ENCODE measurements around the gene TMEM116.

TMEM116 gene

DNA sequence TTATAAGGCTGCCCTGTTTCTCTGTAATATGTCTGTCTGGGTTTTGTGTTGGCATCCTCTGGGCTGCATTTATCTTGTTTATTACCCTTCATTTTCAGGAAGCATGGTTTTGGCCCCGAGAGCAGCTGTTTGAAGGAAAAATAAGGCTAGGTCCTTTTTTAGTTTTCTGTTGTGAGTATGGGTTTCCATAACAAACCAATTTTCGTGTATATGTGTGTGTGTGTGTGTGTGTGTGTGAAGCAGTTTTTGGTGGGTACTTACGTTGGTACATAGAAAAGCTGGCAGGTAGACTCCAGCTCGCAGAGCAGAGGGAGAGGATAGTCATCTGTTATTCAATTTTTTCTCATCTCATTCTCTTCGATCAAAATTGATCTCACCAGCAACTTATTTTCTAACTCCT lies 118.4 kb downstream of the TMEM116 start:
- DNase-seq (ENCODE audit: low read depth, low spot score) = no peak

DNA sequence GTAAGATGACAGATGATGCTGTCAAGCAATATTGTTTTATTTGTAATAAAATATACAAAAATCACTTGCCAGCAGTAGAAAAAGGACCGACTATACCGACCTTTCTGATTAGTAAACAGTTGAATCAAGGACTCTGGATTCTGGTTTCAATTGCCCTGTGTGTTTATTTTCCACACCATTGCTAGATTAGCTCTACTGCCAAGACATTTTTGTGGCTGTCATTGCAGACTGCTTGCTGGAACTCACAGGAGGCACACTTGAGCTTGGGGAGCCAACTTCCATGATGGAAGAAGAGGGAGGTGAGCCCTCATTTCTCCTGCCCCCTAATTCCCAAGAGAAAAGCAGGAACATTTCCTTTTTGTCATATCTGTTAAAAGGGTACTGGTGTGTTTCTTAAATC lies 119.7 kb downstream of the TMEM116 start:
- DNase-seq (ENCODE audit: low read depth, low spot score) = no peak

DNA sequence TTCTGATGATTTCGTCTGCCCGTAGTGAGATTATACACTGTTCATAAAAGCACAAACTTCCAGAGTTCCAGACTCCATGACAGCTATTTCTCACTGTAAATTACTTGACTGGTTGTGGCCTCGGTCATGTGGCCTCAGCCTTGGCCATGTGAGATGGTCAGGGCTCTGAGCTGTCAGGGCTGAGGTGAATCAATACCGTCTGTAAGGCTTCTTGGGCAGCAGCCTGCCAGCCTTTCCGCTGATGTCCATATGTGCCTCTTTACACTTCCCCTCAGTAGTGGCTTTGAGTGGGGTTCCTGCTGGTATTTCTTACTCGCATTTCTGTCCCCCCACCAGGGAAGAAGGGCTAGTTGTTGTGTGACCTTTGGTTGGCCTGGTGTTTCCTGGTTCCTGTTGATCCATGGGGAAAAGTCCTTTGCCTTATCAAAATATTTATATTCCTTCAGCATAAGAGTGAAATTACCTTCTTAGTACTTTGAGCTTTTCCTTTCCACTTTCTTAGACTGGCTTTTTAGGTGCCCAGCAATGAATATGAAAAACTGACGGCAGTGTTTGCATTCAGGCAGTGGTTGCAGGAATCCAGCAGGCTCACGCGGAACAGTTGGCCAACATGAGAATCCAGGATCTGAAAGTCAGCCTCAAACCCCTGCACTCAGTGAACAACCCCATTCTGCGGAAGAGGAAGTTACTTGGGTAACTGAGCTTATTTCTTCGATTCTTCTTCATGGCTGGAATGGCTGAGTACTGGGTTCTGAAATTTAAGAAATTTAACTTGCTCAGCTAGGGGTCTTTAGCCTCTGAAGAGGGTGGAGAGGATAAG lies 124.8 kb downstream of the TMEM116 start:
- no peak for DNase-seq (ENCODE audit: low read depth, low spot score)

DNA sequence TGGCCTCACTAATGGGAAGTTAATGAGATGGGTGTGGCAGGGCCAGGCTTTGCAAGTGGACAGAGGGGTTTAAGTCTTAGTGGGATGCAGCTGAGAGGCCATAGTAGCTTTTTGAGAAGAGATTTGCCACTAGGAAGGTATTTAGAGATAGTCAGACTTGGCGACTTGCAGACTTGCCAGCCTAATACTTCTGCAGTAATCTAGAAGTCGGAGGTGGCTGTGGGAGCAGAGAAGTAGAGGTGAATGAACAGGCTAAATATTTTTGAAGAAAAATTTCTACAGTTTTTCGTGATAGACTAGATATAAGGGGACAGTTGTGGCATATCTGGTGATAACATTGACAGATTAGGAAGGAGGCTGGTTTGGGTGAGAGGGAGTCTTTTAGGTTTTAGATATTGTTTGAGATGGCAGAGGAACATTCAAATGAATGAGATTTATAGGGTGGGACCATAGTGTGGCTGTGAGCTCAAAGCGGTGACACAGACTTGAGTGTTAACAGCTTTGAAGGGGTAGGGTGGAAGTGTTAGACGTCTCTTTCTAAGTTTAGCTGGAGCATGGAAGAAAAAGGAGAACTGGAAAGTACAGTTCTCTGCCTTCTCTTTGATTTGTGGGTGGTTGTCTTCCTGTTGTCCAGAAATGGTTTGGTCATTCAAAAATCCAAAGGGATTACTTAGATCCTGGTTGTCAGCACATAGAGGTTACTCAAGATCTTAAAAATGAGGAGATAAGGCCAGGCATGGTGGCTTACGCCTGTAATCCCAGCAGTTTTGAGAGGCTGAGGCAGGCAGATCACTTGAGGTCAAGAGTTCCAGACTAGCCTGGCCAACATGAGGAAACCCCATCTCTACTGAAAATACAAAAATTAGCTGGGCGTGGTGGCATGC lies 126.1 kb downstream of the TMEM116 start:
- DNase-seq (ENCODE audit: low read depth, low spot score) = no peak

DNA sequence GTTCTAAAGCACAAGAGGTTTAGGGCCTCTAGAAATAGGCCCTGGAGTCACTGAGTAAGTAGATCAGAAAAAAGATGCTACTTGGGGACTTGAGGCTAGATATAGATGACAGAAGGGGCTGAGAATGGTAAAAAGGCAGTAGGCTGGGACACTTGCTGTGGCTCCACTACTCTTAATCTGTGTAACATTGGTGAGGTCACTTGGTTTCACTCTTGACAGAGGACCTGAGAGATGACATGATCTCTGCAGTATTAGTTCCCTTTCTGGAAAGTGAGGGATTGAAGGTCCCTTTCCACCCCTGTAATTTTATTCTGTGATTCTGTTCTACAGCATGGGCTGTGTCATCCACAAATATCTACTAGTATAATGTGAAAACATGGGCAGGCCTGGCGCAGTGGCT lies 131.2 kb downstream of the TMEM116 start:
- no peak for DNase-seq (ENCODE audit: low read depth, low spot score)

Measured in iPS DF 19.7 (cell line).